IMR-90 (cell line): Measurements from ENCODE around the gene CD68. TPM values are rescaled to one million over a fixed set of nuclear protein-coding genes. Genes with fewer than 3 reads are reported as not detected.

ENCODE experiments used
- ATAC-seq: fragments of 200-7000 bp; cut with Tn5 transposase; 2 replicates; pipeline ENCODE4 v1.9.1; 2020; ENCODE audit warnings: low read depth, mild to moderate bottlenecking, moderate library complexity
- BruUV-seq: library from RNA; stranded (reverse); fragments of 400-500 nt; replicated peaks from 2 replicates; lab custom pipeline; 2021; lab: Mats Ljungman, UMichigan
- CTCF ChIA-PET: fragments of 300-600 bp; formaldehyde crosslinking; extraction: SDS; loops from one replicate; lab custom pipeline; 2021; ENCODE audit warnings: antibody characterized with exemption; lab: Yijun Ruan, JAX
- POLR2A ChIA-PET: fragments of 300-600 bp; sonication (Branson Sonifier 250); formaldehyde crosslinking; loops from one replicate; lab custom pipeline; 2022; ENCODE audit warnings: antibody characterized with exemption; ENCODE audit not compliant: unreplicated experiment; lab: Charles Lee
- DNase-seq: peaks from one replicate; pipeline ENCODE4 v3.0.0; 2013
- H2AFZ ChIP-seq: replicated peaks from 2 replicates; pipeline ENCODE3; 2013; ENCODE audit warnings: low read length, mild to moderate bottlenecking; ENCODE audit not compliant: poor library complexity
- H2AK5ac ChIP-seq: 2 replicates; pipeline ENCODE4 v1.6.1; 2013; ENCODE audit warnings: low read depth, low read length, inconsistent platforms
- H2AK9ac ChIP-seq: replicated peaks from 2 replicates; pipeline ENCODE3; 2013; ENCODE audit warnings: mild to moderate bottlenecking, low read depth, low read length, moderate library complexity; ENCODE audit not compliant: poor library complexity
- H2BK120ac ChIP-seq: 2 replicates; pipeline ENCODE4 v1.6.1; 2013; ENCODE audit warnings: low read depth, low read length, inconsistent platforms
- H2BK15ac ChIP-seq: 3 replicates; pipeline ENCODE4 v1.6.1; 2013; ENCODE audit warnings: low read depth, low read length, inconsistent platforms
- H2BK20ac ChIP-seq: 2 replicates; pipeline ENCODE4 v1.6.1; 2013; ENCODE audit warnings: low read depth, mild to moderate bottlenecking, inconsistent platforms, low read length, moderate library complexity
- H2BK5ac ChIP-seq: 2 replicates; pipeline ENCODE4 v1.6.1; 2013; ENCODE audit warnings: mild to moderate bottlenecking, low read depth, low read length, inconsistent platforms; ENCODE audit not compliant: poor library complexity, severe bottlenecking
- H3K14ac ChIP-seq: replicated peaks from 2 replicates; pipeline ENCODE4 v1.6.1; 2013; ENCODE audit warnings: low read depth, low read length, inconsistent platforms
- H3K18ac ChIP-seq: 2 replicates; pipeline ENCODE4 v1.6.1; 2013; ENCODE audit warnings: low read depth, low read length, control low read depth
- H3K23ac ChIP-seq: 2 replicates; pipeline ENCODE4 v1.6.1; 2013; ENCODE audit warnings: low read depth, low read length, inconsistent platforms
- H3K27ac ChIP-seq: 2 replicates; pipeline ENCODE4 v1.5.1; 2013; ENCODE audit warnings: mild to moderate bottlenecking, control low read depth, low read length; ENCODE audit not compliant: insufficient read depth
- H3K27me3 ChIP-seq: 2 replicates; pipeline ENCODE4 v1.6.1; 2013; ENCODE audit warnings: low read length; ENCODE audit not compliant: control insufficient read depth, insufficient read depth
- H3K36me3 ChIP-seq: 2 replicates; pipeline ENCODE4 v1.6.1; 2013; ENCODE audit warnings: low read length, mixed read lengths; ENCODE audit not compliant: control insufficient read depth, insufficient read depth
- H3K4ac ChIP-seq: 2 replicates; pipeline ENCODE4 v1.6.1; 2013; ENCODE audit warnings: low read depth, low read length, inconsistent platforms
- H3K4me1 ChIP-seq: 2 replicates; pipeline ENCODE4 v1.6.1; 2013; ENCODE audit warnings: low read length, mixed read lengths; ENCODE audit not compliant: control insufficient read depth, insufficient read depth
- H3K4me2 ChIP-seq: 2 replicates; pipeline ENCODE4 v1.6.1; 2013; ENCODE audit warnings: low read depth, mild to moderate bottlenecking, control low read depth, low read length, moderate library complexity
- H3K4me3 ChIP-seq: 2 replicates; pipeline ENCODE4 v1.5.1; 2013; ENCODE audit warnings: low read depth, mild to moderate bottlenecking, control low read depth, low read length, moderate library complexity; ENCODE audit not compliant: insufficient read depth
- H3K56ac ChIP-seq: 2 replicates; pipeline ENCODE4 v1.6.1; 2013; ENCODE audit warnings: low read length, inconsistent platforms; ENCODE audit not compliant: insufficient read depth; ENCODE audit errors: extremely low read depth
- H3K79me1 ChIP-seq, 2 experiments: 2 replicates each; pipeline ENCODE4 v1.6.1; 2013; ENCODE audit warnings: low read length in 2 of 2, inconsistent platforms in 1 of 2, low read depth in 1 of 2
- H3K9ac ChIP-seq: 2 replicates; pipeline ENCODE4 v1.6.1; 2013; ENCODE audit warnings: low read depth, low read length, control low read depth
- H3K9me1 ChIP-seq: 2 replicates; pipeline ENCODE4 v1.6.1; 2013; ENCODE audit warnings: low read length, inconsistent platforms; ENCODE audit not compliant: insufficient read depth
- H3K9me3 ChIP-seq: 2 replicates; pipeline ENCODE4 v1.6.1; 2013; ENCODE audit warnings: low read length; ENCODE audit not compliant: control insufficient read depth, insufficient read depth
- H4K20me1 ChIP-seq: 2 replicates; pipeline ENCODE4 v1.6.1; 2013; ENCODE audit warnings: low read length, inconsistent platforms; ENCODE audit not compliant: insufficient read depth
- H4K5ac ChIP-seq: 2 replicates; pipeline ENCODE4 v1.6.1; 2013; ENCODE audit warnings: mild to moderate bottlenecking, low read depth, low read length, control low read depth
- H4K8ac ChIP-seq, 2 experiments: 2 replicates each; pipeline ENCODE4 v1.6.1; 2013; ENCODE audit warnings: low read depth in 2 of 2, low read length in 2 of 2, control low read depth in 1 of 2, inconsistent platforms in 1 of 2
- H4K91ac ChIP-seq: 2 replicates; pipeline ENCODE4 v1.6.1; 2013; ENCODE audit warnings: low read depth, low read length, inconsistent platforms; ENCODE audit not compliant: insufficient read depth
- CEBPB ChIP-seq: IDR thresholded peaks from 2 replicates; pipeline ENCODE4 v1.6.1; 2012; ENCODE audit warnings: low read depth, low read length, improper control_type of control experiment
- MAFK ChIP-seq: IDR thresholded peaks from 2 replicates; pipeline ENCODE4 v1.6.1; 2012; ENCODE audit warnings: low read depth, low read length, improper control_type of control experiment
- RCOR1 ChIP-seq: IDR thresholded peaks from 2 replicates; pipeline ENCODE4 v1.6.1; 2012; ENCODE audit warnings: mild to moderate bottlenecking, low read length, improper control_type of control experiment; ENCODE audit not compliant: insufficient replicate concordance
- RFX5 ChIP-seq: IDR thresholded peaks from 2 replicates; pipeline ENCODE4 v1.8.0; 2012; ENCODE audit warnings: low read depth, mild to moderate bottlenecking, low read length, moderate library complexity
- USF2 ChIP-seq: fragments of 150-350 bp; IDR thresholded peaks from 2 replicates; pipeline ENCODE4 v1.6.1; 2017; ENCODE audit warnings: mild to moderate bottlenecking, antibody characterized with exemption, low read length, low read depth
- WGBS, 2 experiments: methylation state at CpG; one replicate each; pipeline versions ENCODE4 v1.1.5 to v1.1.7; 2013; ENCODE audit warnings: missing lambda C conversion rate in 2 of 2; ENCODE audit not compliant: insufficient read length in 1 of 2; ENCODE audit errors: extremely low coverage in 2 of 2; 5-methylcytosine and 5-hydroxymethylcytosine counted together
- dilution Hi-C: fragments of 300-500 bp; cut with HindIII; formaldehyde crosslinking; loops from one replicate; pipeline ENCODE4 v1.14.3; 2018; ENCODE audit warnings: low sequenced_read_pairs; ENCODE audit not compliant: unreplicated experiment
- in situ Hi-C: fragments of 300-500 bp; cut with MboI; formaldehyde crosslinking; loops from 3 replicates; pipeline ENCODE4 v1.14.3; 2019; ENCODE audit warnings: low sequenced_read_pairs, inconsistent platforms, mixed read lengths
- intact Hi-C: fragments of 100-400 bp; cut with micrococcal nuclease; formaldehyde crosslinking; loops from 2 replicates; pipeline ENCODE4 v1.10.0; 2022
- polyA plus RNA-seq, 3 experiments: library from polyadenylated mRNA; depleted of rRNA; stranded (reverse); fragments of >200 nt; gene quantifications; 2 replicates each; pipeline ENCODE4 v1.2.3, GENCODE V29; 2012; ENCODE audit warnings: low replicate concordance in 1 of 3
- total RNA-seq: library from RNA; depleted of rRNA; stranded (reverse); fragments of >200 nt; gene quantifications from 2 replicates; pipeline ENCODE4 v1.2.3, GENCODE V29; 2012

CD68 gene
- total and polyA plus RNA-seq, 2 of the 4 experiments (the other 2 are of a cell fraction), result 16.0 to 43.1 TPM

- dilution Hi-C loops, result no loop called here
- ChIA-PET CTCF (no interaction called here), POLR2A (interaction anchor here (0.6 to 1.0 kb wide), 3 partner anchors 14 to 97 kb away, joined by 3 read pairs; no protein-coding TSS in a partner anchor)
- Histone ChIP-seq H4K91ac (peak overlapping the region; percentile 97), H3K23ac (0 out of 2 replicates have a peak overlapping the region, but pooled peaks have one; percentile 27), H2BK120ac (peak overlapping the region; percentile 65; the same call in 1 of the 2 replicates), H3K4me3 (no peak overlapping the region), H3K18ac (peak overlapping the region; percentile 10), H3K79me1 (peaks cover 20 to 79% of the 10 kb centered on the region in 2 experiments), H3K27ac (peak overlapping the region; percentile 93), H3K9me1 (peaks cover 30% of the 10 kb centered on the region), H4K20me1 (peaks cover 27% of the 10 kb centered on the region), H3K14ac (peak overlapping the region; percentile 58), H3K4me1 (peaks cover 35% of the 10 kb centered on the region), H2BK20ac (no peak overlapping the region), H3K27me3 (no peaks in the 10 kb centered on the region), H4K5ac (peak overlapping the region; percentile 95), H3K9ac (no peak overlapping the region), H3K9me3 (no peaks in the 10 kb centered on the region), H3K4ac (peak overlapping the region; percentile 95), H3K56ac (no peak overlapping the region), H3K36me3 (peaks cover 24% of the 10 kb centered on the region), H3K4me2 (peak overlapping the region; percentile 51), H2AK9ac (peak overlapping the region; percentile 100), H2BK5ac (peak overlapping the region; percentile 87), H2AFZ (peak overlapping the region; percentile 99), H4K8ac (peak overlapping the region; percentile 63 to 95), H2BK15ac (no peak overlapping the region), H2AK5ac (peak overlapping the region; percentile 92)
- DNase-seq, result no peak
- 92% methylated on average over 15 of the region's 36 CpGs; no CpG with 5 or more reads in 1 of the 2 experiments for WGBS, 2 experiments
- no TSS peak for BruUV-seq
- intact Hi-C loops, result no loop called here
- ATAC-seq, result no peak
- in situ Hi-C loops, result no loop called here
- TF ChIP-seq RCOR1 (no peak), RFX5 (no peak), CEBPB (no peak), USF2 (no peak), MAFK (no peak)
Measured at GRCh38 chr17:7582396-7583252, 3.2 kb downstream of the CD68 start.
